ENCODE results near the gene MCCC1.

- TF ChIP-seq REST (IDR thresholded peaks at IDR 0.05; ENCODE audit: insufficient read depth in 1 of 2, low read depth in 2 of 2, low read length in 2 of 2) (no peak), POLR2AphosphoS5 (IDR thresholded peaks at IDR 0.05; ENCODE audit: low read depth, low read length) (no peak), TAF1 (IDR thresholded peaks at IDR 0.05; ENCODE audit: borderline replicate concordance, insufficient read depth, low read length) (no peak), SIN3A (IDR thresholded peaks at IDR 0.05; ENCODE audit: borderline replicate concordance, insufficient read depth, low read length) (no peak)
These were observed 24.4 kb downstream of the MCCC1 start for GRCh38 chr3:183074881-183075280.
